HG03039 (cell line): ENCODE data around the gene LHPP.
"Not testable (repeated sequence)": the region's sequence is repeated elsewhere in the genome, so short reads cannot be mapped to it uniquely, and the experiment has no call there.

Experiments used
- ATAC-seq: cut with Tn5 transposase; IDR thresholded peaks from one replicate; pipeline ENCODE4 v1.9.1; 2021; ENCODE audit warnings: mild to moderate bottlenecking, moderate library complexity; ENCODE audit not compliant: unreplicated experiment

The LHPP gene, protein sequence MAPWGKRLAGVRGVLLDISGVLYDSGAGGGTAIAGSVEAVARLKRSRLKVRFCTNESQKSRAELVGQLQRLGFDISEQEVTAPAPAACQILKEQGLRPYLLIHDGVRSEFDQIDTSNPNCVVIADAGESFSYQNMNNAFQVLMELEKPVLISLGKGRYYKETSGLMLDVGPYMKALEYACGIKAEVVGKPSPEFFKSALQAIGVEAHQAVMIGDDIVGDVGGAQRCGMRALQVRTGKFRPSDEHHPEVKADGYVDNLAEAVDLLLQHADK

DNA sequence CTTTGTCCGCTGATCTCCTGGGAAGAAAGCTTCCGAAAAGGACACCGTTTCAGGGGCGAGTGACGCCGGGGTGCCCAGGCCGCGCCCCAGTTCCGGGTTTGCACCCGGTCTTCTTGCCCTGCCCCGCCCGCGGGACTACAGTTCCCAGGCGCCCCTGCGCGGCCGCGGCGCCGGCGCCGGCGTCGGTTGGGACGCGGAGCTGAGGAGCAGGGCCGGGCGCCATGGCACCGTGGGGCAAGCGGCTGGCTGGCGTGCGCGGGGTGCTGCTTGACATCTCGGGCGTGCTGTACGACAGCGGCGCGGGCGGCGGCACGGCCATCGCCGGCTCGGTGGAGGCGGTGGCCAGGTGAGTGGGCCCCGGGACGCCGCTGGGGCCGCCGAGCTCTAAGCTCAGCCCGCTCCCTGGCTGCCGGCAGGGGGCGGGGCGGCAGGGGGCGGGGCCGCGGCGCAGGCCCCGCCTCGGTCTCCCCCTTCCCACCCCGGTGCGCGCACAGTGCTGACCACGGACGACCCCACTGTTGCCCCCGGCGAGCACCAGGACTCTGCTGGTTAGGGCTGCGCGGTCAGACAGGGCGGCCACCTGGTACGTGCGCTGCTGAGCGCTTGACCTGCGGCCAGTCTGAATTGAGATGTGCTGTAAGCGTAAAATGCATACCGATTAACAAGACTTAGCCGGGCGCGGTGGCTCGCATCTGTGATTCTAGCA lies at the start of gene LHPP:
LHPP (plus strand) TSS at position 182 of the 706 bp plus-strand sequence; CDS start at position 222, 40 bp downstream.
- ATAC-seq, result peak; percentile 96

DNA sequence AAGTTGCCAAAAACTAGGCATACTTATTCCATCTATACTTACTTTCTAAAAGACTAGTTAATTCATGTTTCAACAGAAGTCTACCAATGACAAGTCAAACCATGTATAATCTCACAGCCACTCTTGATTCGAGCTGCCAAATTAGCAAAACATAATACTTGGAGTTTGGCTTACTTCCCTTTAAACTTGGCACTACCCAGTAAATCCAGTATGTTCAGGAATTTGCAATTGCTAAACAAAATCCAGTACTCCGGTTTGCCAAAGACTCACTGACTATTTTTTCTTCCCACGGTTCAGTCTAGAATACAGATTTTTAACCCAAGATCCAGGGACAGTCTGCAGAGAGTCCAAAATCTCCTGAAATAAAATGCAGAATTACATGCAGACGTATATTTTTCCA lies 47.5 kb upstream of the LHPP start:
- no peak for ATAC-seq

DNA sequence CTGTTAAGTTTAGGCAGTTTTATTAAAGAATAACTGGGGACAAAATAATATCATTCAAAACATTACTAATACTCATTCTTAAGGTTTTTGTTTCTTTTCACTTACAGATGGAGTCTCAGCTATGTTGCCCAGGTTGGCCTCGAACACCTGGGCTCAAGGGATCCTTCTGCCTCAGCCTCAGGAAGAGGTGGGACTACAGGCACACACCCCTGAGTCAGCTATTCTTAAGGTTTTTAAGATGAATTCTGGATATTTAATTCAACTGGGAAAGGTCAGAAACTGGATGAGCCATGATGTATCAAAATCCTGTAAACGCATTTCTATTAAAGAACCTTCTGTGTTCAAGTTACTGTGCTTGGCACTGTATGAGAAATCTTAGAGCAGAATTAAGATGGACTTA lies 46.4 kb upstream of the LHPP start:
- no peak for ATAC-seq

DNA sequence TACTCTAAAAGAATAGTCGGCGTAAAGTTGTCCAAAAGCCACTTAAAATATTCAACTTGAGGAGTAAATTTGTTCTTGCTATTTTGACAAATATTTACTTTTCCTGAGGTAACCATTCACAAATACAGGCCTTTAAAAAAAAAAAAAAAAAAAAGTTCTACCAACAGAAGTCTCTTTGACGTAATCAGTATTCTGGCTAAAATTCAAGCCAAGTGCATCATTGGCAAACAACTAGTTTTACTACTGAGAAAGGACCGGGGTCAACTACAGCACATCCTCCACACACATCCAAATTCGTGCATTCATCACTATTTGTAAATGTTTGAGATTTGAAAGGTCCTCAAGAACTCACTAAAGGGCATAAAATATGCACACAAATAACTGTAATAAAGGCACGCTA lies 44.9 kb upstream of the LHPP start:
- no peak for ATAC-seq

DNA sequence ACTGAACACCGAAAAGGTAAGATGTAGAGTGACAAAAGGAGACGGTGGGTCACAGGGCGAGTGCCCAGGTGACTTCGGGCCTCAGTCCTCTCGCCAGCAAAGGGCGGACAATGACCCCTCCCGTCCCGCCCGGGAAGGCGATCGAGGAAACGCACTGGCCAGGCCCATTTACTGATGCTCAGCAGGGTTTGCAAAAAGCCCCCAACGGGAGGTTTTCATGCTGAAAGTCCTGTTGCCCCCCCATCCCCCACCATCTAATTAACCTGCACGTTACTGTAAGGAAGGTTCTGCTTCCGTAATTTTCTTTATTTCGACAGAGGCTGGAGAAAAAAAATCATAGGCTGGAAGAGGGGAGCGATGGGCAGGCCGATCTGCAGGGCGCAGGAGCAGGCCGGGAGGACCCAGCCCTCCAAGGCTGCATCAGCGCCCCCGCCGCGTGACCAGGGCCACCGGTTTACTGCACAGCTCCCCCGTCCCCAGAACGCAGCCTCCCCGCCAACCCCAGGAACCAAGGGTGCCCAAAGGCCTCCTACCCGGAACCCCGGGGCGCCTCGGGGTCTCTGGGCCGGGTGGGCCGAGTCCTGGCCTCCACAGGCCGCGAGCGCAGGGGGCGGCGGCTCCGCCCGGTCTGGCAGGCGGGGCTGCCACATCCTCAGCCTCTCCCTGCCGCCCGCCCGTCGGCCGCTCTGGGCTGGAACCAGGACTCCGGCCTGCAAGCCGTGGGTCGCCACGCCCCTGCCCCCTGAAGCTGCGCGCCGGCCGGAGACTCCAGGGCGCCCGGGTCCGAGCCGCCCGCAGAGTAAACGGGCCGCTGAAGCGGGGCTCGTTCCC lies 43.5 kb upstream of the LHPP start:
- peak; percentile 15 for ATAC-seq

DNA sequence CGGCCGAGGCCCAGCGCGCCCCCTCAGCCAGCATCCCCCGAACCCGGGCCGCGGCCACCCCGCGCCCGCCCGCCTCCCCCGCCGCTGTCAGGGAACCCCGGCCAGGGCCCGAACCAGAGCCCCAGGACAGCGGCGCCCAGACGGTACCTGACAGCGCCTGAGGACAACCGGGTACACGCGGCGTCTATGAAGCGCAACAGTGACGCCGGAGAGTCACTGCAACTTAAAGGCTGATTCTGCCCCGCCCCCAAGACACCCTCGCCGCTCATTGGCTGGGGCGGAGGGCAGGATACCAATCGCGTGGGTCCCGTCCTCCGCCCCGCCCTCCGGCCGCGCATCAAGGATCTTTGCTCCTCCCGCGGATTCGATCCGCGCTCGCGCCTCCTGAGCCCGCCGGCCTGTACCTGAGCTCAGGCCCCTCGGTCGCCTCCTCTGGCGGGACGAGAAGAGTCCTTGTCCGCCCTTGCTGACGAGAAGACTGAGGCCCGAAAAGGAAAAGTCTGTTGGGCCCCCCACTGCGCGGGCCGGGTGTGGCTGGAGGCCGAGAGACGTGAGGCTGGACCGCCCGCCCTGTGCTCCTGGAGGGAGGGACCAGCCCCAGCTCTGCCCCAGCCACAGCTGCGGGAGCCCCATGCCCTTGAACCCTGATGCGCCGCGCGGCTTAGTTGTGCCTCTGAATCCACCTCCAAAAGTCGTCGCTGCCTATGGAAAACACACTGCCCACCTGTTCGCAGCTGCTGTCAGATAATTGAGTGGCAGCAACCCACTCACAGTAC lies 42.7 kb upstream of the LHPP start, which contains the start of gene OAT:
OAT (minus strand) TSS at position 198 of the 776 bp plus-strand sequence. CDS start 6,752 bp downstream, outside the sequence.
- peak; percentile 93 for ATAC-seq

DNA sequence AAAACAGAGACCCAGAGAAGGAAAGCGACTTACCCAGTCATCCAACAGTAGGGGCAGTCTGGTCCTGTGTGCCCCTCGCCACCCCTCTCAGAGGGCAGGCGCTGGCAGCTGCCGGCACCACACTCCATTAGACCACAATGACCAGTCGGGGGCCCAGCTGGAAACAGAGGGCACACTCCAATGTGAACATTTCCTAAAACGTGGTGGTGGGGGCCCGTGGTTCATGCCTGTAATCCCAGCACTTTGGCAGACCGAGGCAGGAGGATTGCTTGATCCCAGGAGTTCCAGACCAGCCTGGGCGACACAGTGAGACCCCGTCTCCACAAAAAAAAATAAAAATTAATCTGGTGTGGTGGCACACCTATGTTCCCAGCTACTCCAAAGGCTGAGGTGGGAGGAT lies 42.0 kb upstream of the LHPP start:
- ATAC-seq, result no peak

DNA sequence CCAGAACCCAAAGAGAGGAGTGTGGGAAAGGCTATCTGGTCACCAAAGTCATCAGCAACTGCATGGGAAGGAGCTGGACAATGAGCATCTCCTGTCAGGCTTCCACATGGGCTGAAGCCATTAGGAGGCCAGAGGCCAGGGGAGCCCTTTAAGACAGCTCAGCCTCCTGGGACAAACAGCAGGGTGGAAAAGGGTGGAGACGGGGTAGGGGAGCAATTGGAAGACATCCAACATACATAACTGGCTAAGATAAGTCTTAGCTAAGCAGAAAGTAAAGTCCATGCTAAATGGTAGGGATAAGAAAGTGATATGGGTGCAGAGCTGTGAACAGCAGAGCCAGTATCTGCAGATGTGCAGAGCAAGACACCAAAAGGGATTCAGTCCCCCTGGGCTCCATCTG lies 41.4 kb upstream of the LHPP start:
- no peak for ATAC-seq

DNA sequence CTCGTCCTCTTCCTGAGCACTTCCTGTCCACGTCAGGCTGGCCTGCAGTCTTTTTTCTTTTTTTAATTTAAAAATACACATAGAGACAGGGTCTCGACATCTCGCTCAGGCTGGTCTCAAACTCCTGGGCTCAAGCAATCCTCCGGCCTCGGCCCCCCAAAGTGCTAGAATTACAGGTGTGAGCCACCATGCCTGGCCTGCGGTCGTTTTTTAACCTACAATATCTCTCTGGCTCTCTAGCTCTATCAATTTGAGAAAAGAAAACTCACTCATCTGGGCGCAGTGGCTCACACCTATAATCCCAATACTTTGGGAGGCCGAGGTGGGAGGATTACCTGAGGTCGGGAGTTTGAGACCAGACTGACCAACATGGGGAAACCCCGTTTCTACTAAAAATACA lies 38.9 kb upstream of the LHPP start:
- ATAC-seq, result no peak

DNA sequence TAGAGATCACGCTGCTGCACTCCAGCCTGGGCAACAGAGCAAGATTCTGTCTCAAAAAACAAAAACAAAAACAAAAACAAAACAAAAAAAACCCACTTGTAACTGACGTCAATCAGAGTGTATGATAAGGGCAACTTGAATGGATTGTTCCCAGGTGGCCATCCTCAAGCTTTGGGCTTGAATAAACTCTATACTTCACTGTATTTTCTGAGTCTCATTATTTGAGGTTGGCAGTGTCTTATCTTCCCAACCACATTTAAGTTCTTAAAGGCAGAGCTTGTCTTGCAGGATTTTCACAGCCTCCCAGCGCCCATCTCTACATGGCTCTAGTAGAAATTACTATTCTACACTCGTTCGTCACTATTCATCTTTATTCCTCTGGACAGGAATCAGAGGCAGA lies 37.8 kb upstream of the LHPP start:
- no peak for ATAC-seq

DNA sequence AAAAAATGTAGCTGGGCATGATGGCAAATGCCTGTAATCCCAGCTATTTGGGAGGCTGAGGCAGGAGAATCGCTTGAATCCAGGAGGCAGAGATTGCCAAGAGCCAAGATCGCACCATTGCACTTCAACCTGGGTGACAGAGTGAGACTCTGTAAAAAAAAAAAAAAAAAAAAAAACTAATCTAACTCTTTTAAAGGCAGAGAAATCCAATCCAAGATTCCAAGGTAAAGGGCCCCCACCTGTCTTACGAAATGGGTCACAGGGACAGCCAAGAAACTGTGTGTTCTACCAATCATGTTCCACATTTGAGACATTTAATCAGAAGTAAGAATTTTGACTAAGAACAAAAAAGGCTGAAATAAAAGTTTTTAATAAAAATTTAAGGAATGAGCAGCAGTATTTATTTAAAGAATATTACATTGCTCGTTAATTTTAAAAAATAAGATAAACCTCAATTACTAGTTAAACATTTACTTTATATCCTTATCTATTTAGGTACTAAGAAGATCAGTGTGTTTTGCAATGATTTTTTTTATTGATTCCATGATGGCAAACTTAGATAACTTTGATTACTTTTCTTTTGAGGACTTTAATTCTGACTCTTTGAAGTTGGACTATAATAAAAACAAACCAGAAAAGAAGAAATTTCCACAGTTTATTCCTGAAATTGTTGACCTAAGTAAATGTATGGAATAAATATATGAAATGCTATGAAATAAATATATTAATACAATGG lies 36.2 kb upstream of the LHPP start:
- ATAC-seq, result no peak

DNA sequence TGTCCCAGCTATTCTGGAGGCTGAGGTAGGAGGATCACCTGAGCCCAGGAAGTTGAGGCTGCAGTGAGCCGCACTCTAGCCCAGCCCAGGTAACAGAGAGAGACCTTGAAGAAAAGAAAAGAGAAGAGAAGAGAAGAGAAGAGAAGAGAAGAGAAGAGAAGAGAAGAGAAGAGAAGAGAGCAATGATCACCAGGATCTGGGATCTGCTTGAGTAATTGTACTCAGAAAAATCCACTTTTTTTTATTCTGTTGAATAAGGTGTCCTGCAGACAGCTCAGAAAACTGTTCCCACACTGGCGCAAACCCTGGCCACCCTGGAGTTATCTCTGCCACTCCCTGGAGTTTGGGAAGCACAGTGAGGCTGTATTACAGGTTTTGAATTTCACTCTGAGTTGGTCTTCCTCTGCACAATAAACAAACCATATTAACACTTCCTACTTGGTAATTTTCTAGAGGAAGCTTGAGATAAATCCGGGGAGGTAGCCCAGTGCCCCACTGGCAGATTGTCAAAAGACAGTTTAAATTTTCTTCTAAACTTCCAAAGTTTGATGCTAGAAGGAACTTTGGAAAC lies 33.3 kb upstream of the LHPP start:
- ATAC-seq, result no peak

DNA sequence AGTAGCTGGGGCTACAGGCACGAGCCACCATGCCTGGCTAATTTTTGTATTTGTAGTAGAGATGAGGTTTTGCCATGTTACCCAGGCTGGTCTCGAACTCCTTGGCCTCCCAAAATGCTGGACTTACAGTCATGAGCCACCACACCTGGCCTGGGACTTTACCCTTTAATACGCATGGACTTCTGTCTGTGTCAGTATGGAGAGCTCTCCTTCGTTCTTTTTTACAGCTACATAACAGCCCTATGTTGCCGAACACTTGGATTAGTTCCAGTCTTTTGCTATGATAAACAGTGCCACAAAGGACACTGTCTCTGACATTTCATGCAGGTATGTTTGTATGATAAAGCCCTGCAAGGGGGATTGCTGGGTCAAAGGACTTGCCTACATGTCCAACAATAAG lies 32.0 kb upstream of the LHPP start:
- ATAC-seq, result no peak

DNA sequence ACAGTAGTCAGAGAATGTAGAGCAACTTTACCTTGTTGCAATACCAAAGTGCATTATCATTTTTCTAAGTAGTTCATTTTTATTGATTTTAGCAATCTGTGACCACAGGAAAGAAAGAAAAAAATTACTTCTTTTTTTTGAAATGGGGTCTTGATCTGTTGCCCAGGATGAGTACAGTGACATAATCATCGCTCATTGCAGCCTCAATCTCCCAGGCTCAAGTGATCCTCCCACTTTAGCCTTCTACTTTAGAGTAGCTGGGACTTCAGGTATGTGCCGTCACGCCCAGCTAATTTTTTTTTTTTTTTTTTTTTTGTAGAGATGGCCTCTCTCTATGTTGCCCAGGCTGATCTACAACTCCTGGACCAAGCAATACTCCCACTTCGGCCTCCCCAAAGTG lies 31.5 kb upstream of the LHPP start:
- no peak for ATAC-seq

DNA sequence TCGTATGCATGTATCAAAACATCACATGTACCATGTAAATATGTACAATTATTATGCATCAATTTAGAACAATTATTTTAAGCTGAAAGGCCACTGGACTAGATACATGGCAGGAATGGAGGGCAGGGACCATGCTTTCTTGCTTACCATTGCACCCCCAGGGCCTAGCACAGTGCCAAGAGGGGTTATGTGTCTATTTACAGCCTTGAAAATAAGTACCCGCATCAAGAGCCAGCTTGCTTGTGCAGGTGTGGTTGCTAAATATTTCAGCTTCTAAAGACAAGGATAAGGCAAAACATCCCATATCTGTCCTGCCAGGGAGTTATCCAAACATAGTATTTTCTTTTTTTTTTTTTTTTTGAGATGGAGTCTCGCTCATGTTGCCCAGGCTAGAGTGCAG lies 28.2 kb upstream of the LHPP start:
- ATAC-seq, result no peak

DNA sequence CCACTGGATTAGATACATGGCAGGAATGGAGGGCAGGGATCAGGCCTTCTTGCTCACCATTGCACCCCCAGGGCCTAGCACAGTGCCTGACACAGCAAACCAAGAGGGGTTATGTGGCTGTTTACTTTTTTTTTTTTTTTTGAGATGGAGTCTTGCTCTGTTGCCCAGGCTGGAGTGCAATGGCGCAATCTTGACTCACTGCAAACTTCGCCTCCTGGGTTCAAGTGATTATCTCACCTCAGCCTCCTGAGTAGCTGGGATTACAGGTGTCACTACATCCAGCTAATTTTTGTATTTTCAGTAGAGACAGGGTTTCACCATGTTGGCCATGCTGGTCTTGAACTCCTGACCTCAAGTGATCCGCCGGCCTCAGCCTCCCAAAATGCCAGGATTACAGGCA lies 25.9 kb upstream of the LHPP start:
- not testable (repeated sequence) for ATAC-seq

DNA sequence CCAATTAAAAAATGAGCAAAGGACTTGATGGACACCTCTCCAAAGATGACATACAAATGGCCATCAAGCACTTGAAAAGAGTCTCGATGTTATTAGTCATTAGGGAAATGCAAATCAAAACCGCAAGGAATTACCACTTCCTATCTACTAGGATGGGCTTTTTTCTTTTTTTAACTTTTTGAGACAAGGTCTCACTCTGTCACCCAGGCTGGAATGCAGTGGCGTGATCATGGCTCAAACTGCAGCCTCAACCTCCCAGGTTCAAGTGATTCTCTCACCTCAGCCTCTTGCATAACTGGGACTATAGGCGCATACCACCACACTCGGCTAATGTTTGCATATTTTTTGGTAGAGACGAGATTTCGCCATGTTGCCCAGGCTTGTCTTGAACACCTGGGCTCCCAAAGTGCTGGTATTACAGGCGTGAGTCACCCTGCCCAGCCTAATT lies 25.4 kb upstream of the LHPP start:
- ATAC-seq, result no peak

DNA sequence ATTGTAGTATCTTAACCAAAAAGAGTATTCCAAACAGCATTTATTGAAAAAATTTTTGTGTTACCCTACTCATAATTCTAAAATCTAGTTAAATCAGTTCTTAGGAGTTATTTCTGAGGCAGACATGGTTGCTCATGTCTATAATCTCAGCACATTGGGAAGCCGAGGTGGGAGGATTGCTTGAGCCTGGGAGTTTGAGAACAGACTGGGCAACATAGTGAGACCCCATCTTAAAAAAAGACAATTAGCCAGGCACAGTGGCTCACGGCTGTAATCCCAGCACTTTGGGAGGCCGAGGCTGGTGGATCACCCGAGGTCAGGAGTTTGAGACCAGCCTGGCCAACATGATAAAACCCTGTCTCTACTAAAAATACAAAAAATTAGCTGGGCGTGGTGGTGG lies 19.9 kb upstream of the LHPP start:
- not testable (repeated sequence) for ATAC-seq

DNA sequence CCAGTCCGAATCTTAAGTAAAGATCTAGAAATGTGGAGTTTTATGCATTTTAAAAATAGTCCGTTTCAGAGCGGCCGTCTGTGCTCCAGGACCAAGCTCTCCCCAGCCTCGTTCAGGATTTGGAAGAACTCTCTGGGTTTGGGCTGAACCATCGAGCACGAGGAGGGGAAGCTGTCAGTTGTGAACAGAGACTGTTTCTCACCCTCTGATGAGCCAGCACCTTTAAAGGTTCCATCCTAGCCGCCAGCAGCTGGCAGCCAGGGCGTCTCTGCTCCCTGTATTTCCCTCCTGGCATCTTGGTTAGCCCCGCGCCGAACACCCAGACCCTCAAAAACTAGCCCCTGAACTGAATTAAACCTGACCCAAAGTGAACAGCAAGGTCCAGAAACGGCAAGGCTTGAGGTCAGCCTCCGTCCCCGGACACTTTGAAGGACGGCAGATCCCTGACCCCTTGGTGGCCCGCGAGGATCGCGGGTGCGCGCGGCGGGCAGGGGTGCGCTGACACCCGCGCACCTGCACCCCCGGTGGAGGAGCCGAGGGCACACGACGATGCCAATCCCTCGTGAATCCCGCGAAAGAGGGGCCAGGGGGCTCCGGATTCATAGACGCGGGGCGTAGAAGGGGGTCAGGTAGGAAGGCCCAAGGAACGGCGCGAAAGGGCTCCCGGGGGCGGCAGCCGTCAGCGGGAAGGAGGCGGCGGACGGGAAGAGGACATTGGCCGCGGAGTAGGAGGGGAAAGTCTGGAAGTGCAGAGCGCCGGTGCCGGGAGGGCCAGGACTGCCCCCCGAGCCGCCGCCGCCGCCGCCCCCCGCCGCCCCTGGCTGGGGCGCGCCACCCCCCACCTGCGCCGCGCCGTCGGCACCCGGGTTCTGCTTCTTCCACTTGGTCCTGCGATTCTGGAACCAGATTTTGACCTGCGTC lies 14.5 kb upstream of the LHPP start:
- ATAC-seq, result no peak
